HFF-Myc (cell line): ENCODE results near the gene DTX3.

Experiments
- DNase-seq: peaks from one replicate; pipeline ENCODE4 v3.0.0-alpha.2; 2011; ENCODE audit warnings: low read depth; ENCODE audit errors: extremely low read depth
- H3K4me3 ChIP-seq: replicated peaks from 2 replicates; pipeline ENCODE4 v1.5.1; 2011; ENCODE audit warnings: low read depth, mild to moderate bottlenecking, control low read depth, low read length
- TF ChIP-seq, protein P1 (sequence below): IDR thresholded peaks from 2 replicates; pipeline ENCODE4 v1.5.1; 2012; ENCODE audit warnings: mild to moderate bottlenecking, low read depth, low read length, control low read depth; ENCODE audit errors: missing control alignments

Gene DTX3

DNA sequence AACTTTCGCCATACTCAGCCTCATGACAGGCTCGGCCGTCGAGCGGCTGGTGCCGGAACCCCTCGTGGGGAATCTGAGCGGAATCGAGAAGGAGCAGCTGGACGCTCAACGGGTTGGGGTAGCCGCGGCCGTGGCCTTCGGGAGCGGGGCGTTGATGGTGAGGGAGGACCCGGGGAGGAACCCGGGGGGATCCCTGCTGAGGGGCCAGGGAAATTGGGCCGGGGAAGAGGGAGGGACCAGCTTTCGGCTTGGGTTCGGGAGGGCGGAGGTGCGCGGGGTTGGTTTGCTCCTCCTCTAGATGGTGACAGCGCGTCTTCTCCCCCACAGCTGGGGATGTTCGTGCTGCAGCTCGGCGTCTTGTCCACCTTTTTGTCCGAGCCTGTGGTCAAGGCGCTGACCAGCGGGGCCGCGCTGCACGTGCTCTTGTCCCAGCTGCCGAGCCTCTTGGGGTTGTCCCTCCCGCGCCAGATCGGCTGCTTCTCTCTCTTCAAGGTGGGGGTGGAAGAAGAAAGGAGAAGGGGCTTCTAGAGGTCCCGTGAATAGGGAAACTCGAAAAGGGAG is 16.4 kb downstream of the DTX3 start:
- H3K4me3 ChIP-seq, result peak overlapping the region; percentile 29
- TF ChIP-seq, protein P1, sequence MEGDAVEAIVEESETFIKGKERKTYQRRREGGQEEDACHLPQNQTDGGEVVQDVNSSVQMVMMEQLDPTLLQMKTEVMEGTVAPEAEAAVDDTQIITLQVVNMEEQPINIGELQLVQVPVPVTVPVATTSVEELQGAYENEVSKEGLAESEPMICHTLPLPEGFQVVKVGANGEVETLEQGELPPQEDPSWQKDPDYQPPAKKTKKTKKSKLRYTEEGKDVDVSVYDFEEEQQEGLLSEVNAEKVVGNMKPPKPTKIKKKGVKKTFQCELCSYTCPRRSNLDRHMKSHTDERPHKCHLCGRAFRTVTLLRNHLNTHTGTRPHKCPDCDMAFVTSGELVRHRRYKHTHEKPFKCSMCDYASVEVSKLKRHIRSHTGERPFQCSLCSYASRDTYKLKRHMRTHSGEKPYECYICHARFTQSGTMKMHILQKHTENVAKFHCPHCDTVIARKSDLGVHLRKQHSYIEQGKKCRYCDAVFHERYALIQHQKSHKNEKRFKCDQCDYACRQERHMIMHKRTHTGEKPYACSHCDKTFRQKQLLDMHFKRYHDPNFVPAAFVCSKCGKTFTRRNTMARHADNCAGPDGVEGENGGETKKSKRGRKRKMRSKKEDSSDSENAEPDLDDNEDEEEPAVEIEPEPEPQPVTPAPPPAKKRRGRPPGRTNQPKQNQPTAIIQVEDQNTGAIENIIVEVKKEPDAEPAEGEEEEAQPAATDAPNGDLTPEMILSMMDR, result no peak
- DNase-seq, result no peak

GRCh38 chr12:57621497-57622292 is 17.1 kb downstream of the DTX3 start:
- no peak for DNase-seq
- TF ChIP-seq, protein P1, result peak; percentile 89
- peak overlapping the region; percentile 29 for H3K4me3 ChIP-seq

DNA sequence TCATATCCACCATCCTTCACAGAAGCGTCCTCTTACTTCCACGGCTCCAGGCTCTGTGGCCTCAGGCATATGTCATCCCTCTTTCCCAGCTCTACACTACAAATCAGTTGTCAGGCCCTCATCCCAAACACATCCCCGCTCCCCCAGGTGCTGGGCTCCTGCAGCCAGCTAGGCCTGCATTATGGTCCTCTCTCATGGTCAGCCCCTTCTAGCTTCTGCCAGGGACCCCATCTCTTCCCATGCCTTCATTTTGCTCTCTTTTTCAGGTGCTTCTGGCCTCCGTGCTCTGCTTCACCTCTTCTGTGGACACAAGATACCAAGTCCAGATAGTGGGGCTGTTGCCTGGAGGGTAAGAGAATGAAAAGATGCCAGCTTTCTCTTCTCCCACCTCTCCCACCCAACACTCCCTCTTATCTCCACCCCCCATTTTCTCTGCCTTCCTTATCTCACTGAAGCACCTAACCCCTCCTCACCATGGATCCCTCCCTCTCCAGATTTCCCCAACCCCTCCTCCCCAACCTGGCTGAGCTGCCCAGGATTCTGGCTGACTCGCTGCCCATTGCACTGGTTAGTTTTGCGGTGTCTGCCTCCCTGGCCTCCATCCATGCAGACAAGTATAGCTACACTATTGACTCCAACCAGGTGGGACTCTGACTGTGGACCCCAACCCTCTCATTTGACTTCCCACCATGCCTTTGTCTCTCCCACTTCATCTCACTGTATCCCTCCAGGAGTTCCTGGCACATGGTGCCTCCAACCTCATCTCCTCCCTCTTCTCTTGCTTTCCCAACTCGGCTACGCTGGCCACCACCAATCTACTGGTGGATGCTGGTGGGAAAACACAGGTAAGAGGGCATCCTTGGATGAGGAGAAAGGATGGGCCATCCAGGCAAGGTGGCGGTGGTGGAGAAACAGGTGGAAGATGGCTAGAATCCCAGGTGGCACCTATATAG is 17.9 kb downstream of the DTX3 start:
- TF ChIP-seq, protein P1, result no peak
- DNase-seq, result no peak
- H3K4me3 ChIP-seq, result no peak overlapping the region

GRCh38 chr12:57623385-57623784 is 18.8 kb downstream of the DTX3 start:
- H3K4me3 ChIP-seq, result no peak overlapping the region
- no peak for DNase-seq
- TF ChIP-seq, protein P1, result no peak

GRCh38 chr12:57623811-57624390 is 19.3 kb downstream of the DTX3 start:
- DNase-seq, result no peak
- TF ChIP-seq, protein P1, result no peak
- no peak overlapping the region for H3K4me3 ChIP-seq

DNA sequence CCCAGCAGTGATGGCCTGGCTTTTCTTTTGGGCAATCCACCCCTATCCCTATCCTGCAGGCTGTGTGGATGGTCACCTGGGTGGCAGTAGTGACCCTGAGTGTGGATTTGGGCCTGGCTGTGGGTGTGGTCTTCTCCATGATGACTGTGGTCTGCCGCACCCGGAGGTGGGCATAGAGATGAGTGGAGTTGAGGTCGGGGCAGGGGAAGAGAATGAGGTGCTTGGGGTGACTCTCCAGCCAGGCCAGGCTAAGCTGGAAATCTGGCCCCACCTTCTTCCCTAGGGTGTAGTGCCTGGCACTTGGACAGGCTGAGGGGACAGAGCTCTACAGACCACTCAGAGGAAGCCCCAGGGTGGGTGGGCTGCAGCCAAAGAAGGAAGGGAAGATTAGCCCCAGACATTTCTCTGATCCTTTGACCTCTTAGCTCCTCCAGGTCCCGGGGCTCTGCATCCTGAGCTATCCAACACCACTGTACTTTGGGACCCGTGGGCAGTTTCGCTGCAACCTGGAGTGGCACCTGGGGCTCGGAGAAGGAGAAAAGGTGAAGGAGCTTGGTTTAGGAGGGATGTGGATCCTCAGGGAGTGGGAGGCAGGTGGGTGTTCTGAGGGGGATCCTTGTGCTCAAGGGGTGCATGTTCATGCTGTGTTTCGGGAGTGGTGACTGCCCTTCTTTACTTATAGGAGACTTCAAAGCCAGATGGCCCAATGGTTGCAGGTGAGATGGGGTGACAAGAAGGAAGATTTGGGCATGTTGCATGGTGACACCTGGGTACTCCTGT is 20.0 kb downstream of the DTX3 start:
- H3K4me3 ChIP-seq, result no peak overlapping the region
- TF ChIP-seq, protein P1, result no peak
- DNase-seq, result no peak
